Activated CD4-positive, alpha-beta memory T cell treated with anti-CD3 and anti-CD28 coated beads for 36 hours (primary cell): ENCODE data around the gene PIGN. TPM values are rescaled to one million over a fixed set of nuclear protein-coding genes. Genes with fewer than 3 reads are reported as not detected.
A peak's percentile ranks its signal among the peaks of the same experiment; 100 is the strongest.

ENCODE experiments used
- CTCF ChIA-PET: fragments of 350-600 bp; sonication (Branson Sonifier 250); formaldehyde crosslinking; loops from one replicate; lab custom pipeline; 2021; ENCODE audit warnings: antibody characterized with exemption, inconsistent platforms; lab: Charles Lee
- POLR2A ChIA-PET: fragments of 350-600 bp; sonication (Branson Sonifier 250); formaldehyde crosslinking; loops from one replicate; lab custom pipeline; 2021; ENCODE audit warnings: antibody characterized with exemption; lab: Charles Lee
- DNase-seq: peaks from one replicate; pipeline ENCODE4 v3.0.0-alpha.2; 2020
- H3K27ac Mint-ChIP-seq: one replicate; pipeline ENCODE4 v1.8.0; 2021; ENCODE audit warnings: mixed read lengths
- H3K27me3 Mint-ChIP-seq: one replicate; pipeline ENCODE4 v1.8.0; 2021; ENCODE audit warnings: mixed read lengths
- H3K36me3 Mint-ChIP-seq: one replicate; pipeline ENCODE4 v1.8.0; 2021; ENCODE audit warnings: mixed read lengths
- H3K4me1 Mint-ChIP-seq: one replicate; pipeline ENCODE4 v1.8.0; 2021; ENCODE audit warnings: low read depth, mixed read lengths
- H3K4me3 Mint-ChIP-seq: one replicate; pipeline ENCODE4 v1.8.0; 2021; ENCODE audit warnings: mild to moderate bottlenecking, mixed read lengths
- H3K9me3 Mint-ChIP-seq: one replicate; pipeline ENCODE4 v1.8.0; 2021; ENCODE audit warnings: mixed read lengths
- intact Hi-C: fragments of 100-400 bp; cut with micrococcal nuclease; formaldehyde crosslinking; loops from one replicate; pipeline ENCODE4 v1.15.1; 2023
- total RNA-seq, 2 experiments: library from RNA; stranded (reverse); gene quantifications; one replicate each; pipeline ENCODE4 v1.2.3, GENCODE V29; 2021

PIGN gene
- total RNA-seq, 2 experiments from 2014 or later = 26.2 to 27.8 TPM

DNA sequence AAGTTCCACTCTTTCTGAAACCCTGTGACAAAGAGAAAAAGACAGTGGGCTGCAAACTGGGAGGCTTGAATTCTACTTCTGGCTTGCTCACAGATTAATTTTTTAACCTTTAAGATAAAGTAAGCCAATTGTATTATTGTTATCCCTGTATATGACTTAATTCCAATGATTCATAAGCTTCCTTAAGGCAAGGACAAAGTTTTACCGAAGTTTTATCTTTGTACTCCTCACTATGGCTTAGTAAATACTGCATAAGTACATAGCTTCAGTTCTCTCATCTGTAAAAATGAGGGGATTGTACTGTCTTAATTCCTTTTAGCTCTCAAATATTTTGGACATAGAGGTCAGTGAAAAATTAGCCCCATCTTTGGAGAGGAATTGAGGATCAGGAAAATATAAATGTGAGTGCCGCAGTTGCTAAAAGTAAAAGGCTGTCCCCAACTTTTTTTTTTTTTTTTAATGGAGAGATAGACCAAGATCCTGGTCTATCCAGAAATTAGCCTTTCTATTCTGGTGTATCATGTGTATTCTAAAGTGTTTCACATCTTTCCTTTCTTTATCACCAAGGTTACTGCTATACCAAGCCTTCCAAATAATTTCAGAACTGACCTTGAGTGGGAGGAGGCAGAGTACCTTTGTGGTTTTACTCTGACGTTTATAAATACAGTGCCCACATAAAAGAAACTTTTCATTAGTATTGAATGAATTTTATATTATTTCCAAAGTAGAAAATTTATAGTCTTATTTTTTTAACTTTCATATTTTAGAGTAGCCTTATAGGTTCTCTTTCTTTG is 13.5 kb upstream of the PIGN start:
- intact Hi-C loops = no loop called here
- no peaks in the 10 kb centered on the region for H3K9me3 Mint-ChIP-seq
- ChIA-PET POLR2A (no interaction called here), CTCF (interaction anchor here (1.2 kb wide), 1 partner anchor 49 kb away, joined by 7 read pairs; no protein-coding TSS in a partner anchor)
- DNase-seq = no peak
- H3K4me1 Mint-ChIP-seq = peaks cover 47% of the 10 kb centered on the region
- H3K27me3 Mint-ChIP-seq = no peaks in the 10 kb centered on the region
- no peak overlapping the region for H3K4me3 Mint-ChIP-seq
- peaks cover 3% of the 10 kb centered on the region for H3K36me3 Mint-ChIP-seq
- H3K27ac Mint-ChIP-seq = no peak overlapping the region

DNA sequence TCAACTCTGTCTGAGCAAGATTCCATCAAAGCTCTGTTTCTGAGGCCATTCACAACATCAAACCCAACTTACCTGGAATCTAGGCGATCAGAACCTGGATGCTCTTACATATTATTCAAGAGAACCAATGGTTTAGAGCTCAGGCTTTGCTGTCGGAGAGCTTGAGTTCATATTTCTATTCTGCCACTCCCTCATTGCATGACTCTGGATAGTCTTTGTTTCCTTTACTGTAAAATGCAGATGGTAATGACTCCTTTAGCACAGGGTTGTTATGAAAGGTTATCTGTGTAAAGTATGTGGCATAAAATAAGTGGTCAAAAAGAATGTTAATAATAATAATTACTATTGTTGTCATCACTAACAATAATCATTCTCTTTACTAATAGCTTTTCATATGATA is 12.8 kb upstream of the PIGN start:
- Mint-ChIP-seq H3K9me3 (no peaks in the 10 kb centered on the region), H3K36me3 (peaks cover 3% of the 10 kb centered on the region), H3K4me1 (peaks cover 47% of the 10 kb centered on the region), H3K27me3 (no peaks in the 10 kb centered on the region), H3K27ac (no peak overlapping the region), H3K4me3 (no peak overlapping the region)
- intact Hi-C loops = loop anchor here (1.0 to 10.0 kb wide), 2 partner anchors 11 to 585 kb away; no protein-coding TSS in a partner anchor
- ChIA-PET CTCF (interaction anchor here (1.2 kb wide), 2 partner anchors 48 to 50 kb away, joined by 5 to 7 read pairs; no protein-coding TSS in a partner anchor), POLR2A (interaction anchor here (2.3 kb wide), 1 partner anchor 12 kb away, joined by 9 read pairs; the partner anchor contains the start of genes PIGN and RELCH)
- DNase-seq = no peak

DNA sequence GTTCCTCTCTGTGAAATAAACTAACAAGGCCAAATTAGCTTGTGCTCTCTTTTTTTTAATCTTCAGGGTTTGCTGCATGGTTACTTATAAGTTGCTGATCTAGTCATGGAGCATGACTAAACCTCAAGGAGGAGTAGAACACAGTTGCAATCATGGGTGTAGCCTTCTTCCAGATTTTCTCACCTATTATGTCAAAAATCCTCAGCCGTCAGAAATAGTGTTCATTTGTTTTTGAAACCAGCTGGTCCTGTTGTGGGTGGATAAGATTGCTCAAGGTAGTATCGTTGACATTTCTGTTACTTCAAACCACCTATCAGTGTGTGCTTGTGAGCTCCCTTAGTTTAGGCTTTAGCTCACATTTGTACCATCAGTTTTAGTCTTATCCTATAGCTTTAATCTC is 11.4 kb upstream of the PIGN start:
- Mint-ChIP-seq H3K9me3 (no peaks in the 10 kb centered on the region), H3K36me3 (peaks cover 3% of the 10 kb centered on the region), H3K27ac (no peak overlapping the region), H3K4me3 (no peak overlapping the region), H3K4me1 (peaks cover 56% of the 10 kb centered on the region), H3K27me3 (no peaks in the 10 kb centered on the region)
- ChIA-PET POLR2A (interaction anchor here (2.3 kb wide), 1 partner anchor 11 kb away, joined by 9 read pairs; the partner anchor contains the start of genes PIGN and RELCH), CTCF (interaction anchor here (0.7 to 2.0 kb wide), 4 partner anchors 11 to 51 kb away, joined by 3 to 7 read pairs (median 4); partner anchors contain the start of genes PIGN and RELCH)
- intact Hi-C loops = loop anchor here (10.0 kb wide), 1 partner anchor 587 kb away; no protein-coding TSS in a partner anchor
- DNase-seq = no peak

DNA sequence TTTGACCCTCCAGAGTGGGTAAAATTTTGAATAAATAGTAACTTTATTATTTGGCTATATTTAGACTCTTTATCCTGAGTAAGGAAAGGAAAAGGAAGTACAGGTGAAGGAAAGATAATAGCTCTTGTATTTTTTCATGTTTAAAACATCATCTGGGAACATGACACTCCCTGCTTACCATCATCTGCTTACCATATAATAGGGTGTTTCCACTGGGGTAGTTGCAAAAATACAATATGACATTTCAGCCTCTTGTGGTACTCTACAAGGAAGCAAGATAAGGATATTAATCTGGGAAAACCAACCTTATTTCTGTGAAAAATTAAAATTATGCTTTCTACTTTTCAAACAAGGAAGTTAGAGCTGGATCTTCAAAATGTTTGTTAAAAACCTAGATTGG is 10.1 kb upstream of the PIGN start:
- intact Hi-C loops = loop anchor here (10.0 kb wide), 1 partner anchor 588 kb away; no protein-coding TSS in a partner anchor
- ChIA-PET CTCF (interaction anchor here (0.8 to 2.0 kb wide), 6 partner anchors 10 to 66 kb away, joined by 3 to 8 read pairs (median 4); partner anchors contain the start of genes PIGN and RELCH), POLR2A (interaction anchor here (0.9 kb wide), 1 partner anchor 10 kb away, joined by 3 read pairs; the partner anchor contains the start of genes PIGN and RELCH)
- peaks cover 7% of the 10 kb centered on the region for H3K9me3 Mint-ChIP-seq
- H3K4me1 Mint-ChIP-seq = peaks cover 69% of the 10 kb centered on the region
- no peak overlapping the region for H3K27ac Mint-ChIP-seq
- no peaks in the 10 kb centered on the region for H3K27me3 Mint-ChIP-seq
- DNase-seq = no peak
- no peak overlapping the region for H3K4me3 Mint-ChIP-seq
- H3K36me3 Mint-ChIP-seq = peaks cover 8% of the 10 kb centered on the region

DNA sequence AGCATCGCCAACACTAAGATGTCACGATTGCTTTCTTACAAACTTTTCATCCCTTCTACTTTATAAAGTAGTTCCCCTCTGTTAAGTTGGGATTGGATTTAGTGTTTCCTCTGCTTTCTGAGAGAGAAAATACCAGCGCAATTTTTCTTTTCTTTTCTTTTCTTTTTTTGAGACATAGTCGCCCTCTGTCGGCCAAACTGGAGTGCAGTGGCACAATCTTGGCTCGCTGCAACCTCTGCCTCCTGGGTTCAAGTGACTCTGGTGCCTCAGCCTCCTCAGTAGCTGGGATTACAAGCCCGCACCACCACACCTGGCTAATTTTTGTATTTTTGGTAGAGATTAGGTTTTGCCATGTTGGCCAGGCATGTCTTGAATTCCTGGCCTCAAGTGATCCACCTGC is 9.2 kb upstream of the PIGN start:
- peaks cover 78% of the 10 kb centered on the region for H3K4me1 Mint-ChIP-seq
- intact Hi-C loops = loop anchor here (10.0 kb wide), 1 partner anchor 589 kb away; no protein-coding TSS in a partner anchor
- no peak for DNase-seq
- no peaks in the 10 kb centered on the region for H3K27me3 Mint-ChIP-seq
- H3K4me3 Mint-ChIP-seq = no peak overlapping the region
- no peak overlapping the region for H3K27ac Mint-ChIP-seq
- CTCF ChIA-PET = interaction anchor here (0.9 to 2.0 kb wide), 4 partner anchors 9 to 53 kb away, joined by 3 to 8 read pairs (median 6); partner anchors contain the start of genes PIGN and RELCH
- peaks cover 8% of the 10 kb centered on the region for H3K9me3 Mint-ChIP-seq
- peaks cover 16% of the 10 kb centered on the region for H3K36me3 Mint-ChIP-seq
- POLR2A ChIA-PET = interaction anchor here (0.9 kb wide), 1 partner anchor 9 kb away, joined by 3 read pairs; the partner anchor contains the start of genes PIGN and RELCH

DNA sequence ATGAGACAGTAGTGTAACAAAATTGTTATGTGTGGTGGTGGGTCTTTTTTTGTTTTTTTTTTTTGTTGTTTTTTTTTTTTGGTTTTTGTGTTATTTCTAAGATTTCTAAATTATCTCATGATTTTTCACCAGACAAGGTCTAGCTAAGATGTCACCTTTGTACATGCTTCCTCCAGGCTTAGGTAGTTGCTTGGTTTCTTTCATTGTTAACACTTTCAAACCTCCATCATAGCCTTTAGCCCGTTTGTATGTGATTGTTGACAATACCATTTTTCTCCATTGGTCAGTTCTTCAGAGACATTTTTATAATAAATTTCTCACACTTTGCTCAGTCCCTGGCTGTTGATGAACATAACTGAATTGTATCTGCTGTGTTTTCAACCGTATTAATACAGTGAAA is 2.4 kb upstream of the PIGN start:
- Mint-ChIP-seq H3K9me3 (peaks cover 8% of the 10 kb centered on the region), H3K36me3 (peaks cover 23% of the 10 kb centered on the region), H3K4me3 (peak overlapping the region; percentile 99), H3K4me1 (peaks cover 69% of the 10 kb centered on the region), H3K27ac (no peak overlapping the region), H3K27me3 (no peaks in the 10 kb centered on the region)
- intact Hi-C loops = loop anchor here (5.0 to 10.0 kb wide), 2 partner anchors 796 to 1023 kb away; no protein-coding TSS in a partner anchor
- DNase-seq = no peak
- POLR2A ChIA-PET = no interaction called here
- CTCF ChIA-PET = interaction anchor here (1.4 kb wide), 1 partner anchor 60 kb away, joined by 4 read pairs; no protein-coding TSS in a partner anchor

DNA sequence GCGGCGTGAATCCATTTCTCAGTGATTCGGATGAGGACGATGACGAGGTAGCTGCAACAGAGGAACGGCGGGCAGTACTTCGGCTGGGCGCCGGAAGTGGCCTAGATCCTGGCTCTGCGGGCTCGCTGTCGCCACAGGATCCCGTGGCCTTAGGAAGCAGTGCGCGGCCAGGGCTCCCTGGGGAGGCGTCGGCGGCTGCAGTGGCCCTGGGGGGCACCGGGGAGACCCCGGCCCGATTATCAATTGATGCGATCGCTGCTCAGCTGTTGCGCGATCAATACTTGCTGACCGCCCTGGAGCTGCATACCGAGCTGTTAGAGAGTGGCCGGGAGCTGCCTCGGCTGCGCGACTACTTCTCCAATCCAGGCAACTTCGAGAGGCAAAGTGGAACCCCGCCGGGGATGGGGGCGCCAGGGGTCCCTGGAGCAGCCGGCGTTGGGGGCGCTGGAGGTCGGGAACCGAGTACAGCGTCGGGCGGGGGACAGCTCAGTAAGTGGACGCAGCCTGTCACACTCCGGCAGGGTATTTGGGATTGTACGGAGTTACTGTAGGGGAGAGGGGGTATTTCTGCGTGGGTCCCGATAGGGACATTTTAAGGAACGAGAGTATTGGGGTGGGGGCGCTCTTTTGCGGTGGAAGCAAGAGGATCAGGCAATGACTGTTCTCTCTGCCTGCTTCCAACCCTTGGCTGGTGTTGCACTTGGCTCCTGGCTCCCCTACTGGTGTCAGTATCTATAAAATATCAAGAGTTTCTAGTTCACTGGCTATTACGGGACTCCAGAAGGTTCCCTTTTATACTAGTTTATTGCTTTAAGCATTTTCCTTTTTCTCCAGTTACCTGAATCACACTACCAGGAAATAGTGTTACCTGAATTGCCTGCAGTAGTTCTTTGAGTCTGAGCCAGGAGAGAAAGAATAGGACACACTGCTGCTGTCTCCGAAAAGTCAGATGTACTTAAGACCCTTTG is 971 bp upstream of the PIGN start:
- intact Hi-C loops = loop anchor here (1.0 to 10.0 kb wide), 11 partner anchors 11 to 1234 kb away; partner anchors contain the start of genes PHLPP1, RNF152 and VPS4B
- Mint-ChIP-seq H3K27me3 (no peaks in the 10 kb centered on the region), H3K27ac (peak overlapping the region; percentile 93), H3K4me1 (peaks cover 60% of the 10 kb centered on the region), H3K36me3 (peaks cover 23% of the 10 kb centered on the region), H3K9me3 (peaks cover 8% of the 10 kb centered on the region), H3K4me3 (peak overlapping the region; percentile 99)
- peak; percentile 47 for DNase-seq
- CTCF ChIA-PET = interaction anchor here (0.8 to 9.4 kb wide), 7 partner anchors 9 to 396 kb away, joined by 3 to 150 read pairs (median 5); no protein-coding TSS in a partner anchor
- POLR2A ChIA-PET = interaction anchor here (0.6 to 1.7 kb wide), 4 partner anchors 9 to 335 kb away, joined by 3 to 9 read pairs (median 3); partner anchors contain the start of gene ZCCHC2

DNA sequence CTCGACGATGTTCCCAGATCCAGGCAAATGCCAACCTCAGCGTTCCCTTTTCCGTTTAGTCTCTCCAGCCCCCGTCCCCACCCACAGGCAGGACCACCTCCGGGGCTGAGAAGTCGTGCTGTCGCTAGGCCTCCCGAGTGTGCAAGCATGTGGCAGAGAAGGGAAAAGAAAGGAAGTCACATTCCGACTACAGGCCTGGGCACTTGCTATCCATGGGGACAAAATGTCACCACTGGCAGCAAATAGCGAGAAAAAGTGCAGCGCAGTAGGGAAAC is 420 bp downstream of the PIGN start:
- ChIA-PET CTCF (interaction anchor here (0.6 to 9.4 kb wide), 5 partner anchors 11 to 293 kb away, joined by 3 to 150 read pairs (median 5); no protein-coding TSS in a partner anchor), POLR2A (interaction anchor here (1.1 to 1.7 kb wide), 2 partner anchors 10 to 12 kb away, joined by 3 to 9 read pairs; no protein-coding TSS in a partner anchor)
- H3K9me3 Mint-ChIP-seq = no peaks in the 10 kb centered on the region
- peak overlapping the region; percentile 93 for H3K27ac Mint-ChIP-seq
- DNase-seq = no peak
- peaks cover 12% of the 10 kb centered on the region for H3K36me3 Mint-ChIP-seq
- peaks cover 46% of the 10 kb centered on the region for H3K4me1 Mint-ChIP-seq
- intact Hi-C loops = loop anchor here (2.0 to 10.0 kb wide), 5 partner anchors 142 to 1026 kb away; partner anchors contain the start of gene RNF152
- H3K4me3 Mint-ChIP-seq = peak overlapping the region; percentile 99
- no peaks in the 10 kb centered on the region for H3K27me3 Mint-ChIP-seq

DNA sequence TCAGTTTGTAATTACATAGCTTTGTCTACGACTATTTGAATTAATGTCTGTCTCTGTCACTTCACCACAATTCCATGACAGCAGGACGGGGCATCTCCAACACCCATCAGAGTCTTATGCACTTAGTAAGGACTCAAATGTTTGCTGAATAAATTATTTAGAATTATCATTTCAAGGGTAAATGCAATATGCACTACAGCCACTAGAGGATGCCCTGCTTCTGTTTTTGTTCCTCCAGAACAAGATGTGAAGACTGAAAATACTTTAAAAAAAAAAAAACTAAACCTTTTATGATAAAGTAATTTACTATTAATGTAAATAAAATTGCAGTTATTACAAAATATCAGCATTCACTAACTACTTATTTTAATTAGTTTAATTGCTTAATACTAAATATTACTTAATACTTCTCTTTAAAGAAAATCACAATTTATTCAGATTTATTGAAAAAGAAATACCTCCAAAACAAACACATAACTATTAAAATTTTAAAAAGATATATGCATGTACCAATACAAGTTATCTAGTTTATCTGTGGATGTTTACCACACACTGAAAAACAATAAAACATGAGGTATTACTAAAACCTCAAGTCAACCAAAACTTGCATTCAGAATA is 3.2 kb downstream of the PIGN start:
- ChIA-PET CTCF (interaction anchor here (0.7 to 9.4 kb wide), 7 partner anchors 14 to 78 kb away, joined by 3 to 150 read pairs (median 3); no protein-coding TSS in a partner anchor), POLR2A (no interaction called here)
- no peak overlapping the region for H3K4me3 Mint-ChIP-seq
- peak; percentile 19 for DNase-seq
- H3K27ac Mint-ChIP-seq = no peak overlapping the region
- peaks cover 3% of the 10 kb centered on the region for H3K36me3 Mint-ChIP-seq
- no peaks in the 10 kb centered on the region for H3K9me3 Mint-ChIP-seq
- H3K27me3 Mint-ChIP-seq = no peaks in the 10 kb centered on the region
- intact Hi-C loops = loop anchor here (1.0 to 10.0 kb wide), 3 partner anchors 66 to 801 kb away; no protein-coding TSS in a partner anchor
- H3K4me1 Mint-ChIP-seq = peaks cover 21% of the 10 kb centered on the region

DNA sequence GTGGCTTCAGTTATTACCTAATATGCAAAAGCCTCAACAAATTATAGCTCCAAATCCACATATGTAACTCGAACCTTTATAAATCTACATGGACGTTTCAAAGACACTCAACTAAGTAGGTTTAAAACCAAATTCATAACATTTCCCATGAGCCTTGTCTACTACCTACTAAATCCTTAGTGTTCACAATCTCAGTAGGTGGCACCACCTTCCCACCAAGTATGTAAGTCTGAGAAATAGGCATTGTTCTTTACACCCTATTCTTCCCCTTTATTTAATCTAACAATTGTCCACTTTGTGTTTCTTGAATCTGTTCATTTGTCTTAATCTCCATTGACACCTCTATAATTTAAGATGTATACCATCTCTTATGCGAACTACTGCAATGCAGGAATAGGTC is 4.6 kb downstream of the PIGN start:
- CTCF ChIA-PET = interaction anchor here (9.4 kb wide), 1 partner anchor 66 kb away, joined by 150 read pairs; no protein-coding TSS in a partner anchor
- H3K36me3 Mint-ChIP-seq = peaks cover 1% of the 10 kb centered on the region
- no peaks in the 10 kb centered on the region for H3K9me3 Mint-ChIP-seq
- H3K4me3 Mint-ChIP-seq = no peak overlapping the region
- DNase-seq = no peak
- POLR2A ChIA-PET = interaction anchor here (0.5 kb wide), 1 partner anchor 345 kb away, joined by 3 read pairs; no protein-coding TSS in a partner anchor
- no peaks in the 10 kb centered on the region for H3K27me3 Mint-ChIP-seq
- intact Hi-C loops = loop anchor here (10.0 kb wide), 1 partner anchor 803 kb away; no protein-coding TSS in a partner anchor
- no peak overlapping the region for H3K27ac Mint-ChIP-seq
- H3K4me1 Mint-ChIP-seq = peaks cover 18% of the 10 kb centered on the region
